ENCODE data around the gene SOX18.

SOX18 gene

GRCh38 chr20:64036346-64037198, 12.9 kb downstream of the SOX18 start:
- DNase-seq: no peak

- DNase-seq: no peak
These were observed 13.5 kb downstream of the SOX18 start, which contains the start of gene C20orf204 for GRCh38 chr20:64035933-64036345. Gene C20orf204, plus strand, starts transcription at chr20:64036182. Its CDS starts 142 bp downstream, at chr20:64036324.

GRCh38 chr20:64035066-64035932, 14.1 kb downstream of the SOX18 start:
- DNase-seq: no peak

GRCh38 chr20:64033981-64034493, 15.4 kb downstream of the SOX18 start:
- no peak for DNase-seq

GRCh38 chr20:64032706-64033624, 16.5 kb downstream of the SOX18 start:
- no peak for DNase-seq

GRCh38 chr20:64031822-64032314, 17.6 kb downstream of the SOX18 start:
- no peak for DNase-seq

GRCh38 chr20:64030371-64031134, 18.9 kb downstream of the SOX18 start:
- no peak for DNase-seq

- DNase-seq: no peak
These were observed 19.9 kb downstream of the SOX18 start for GRCh38 chr20:64029293-64030117.

GRCh38 chr20:64027981-64028685, 21.3 kb downstream of the SOX18 start:
- no peak for DNase-seq

- no peak for DNase-seq
These were observed 23.5 kb downstream of the SOX18 start for GRCh38 chr20:64025826-64026412.

- DNase-seq: no peak
These were observed 24.2 kb downstream of the SOX18 start for GRCh38 chr20:64025101-64025825.

- DNase-seq: no peak
These were observed 25.1 kb downstream of the SOX18 start for GRCh38 chr20:64024141-64024990.

- DNase-seq: no peak
These were observed 25.9 kb downstream of the SOX18 start for GRCh38 chr20:64023361-64024140.

GRCh38 chr20:64022671-64023360, 26.6 kb downstream of the SOX18 start:
- no peak for DNase-seq

- DNase-seq: no peak
These were observed 28.1 kb downstream of the SOX18 start for GRCh38 chr20:64021124-64021975.

Data from NCI-H1694 treated with DMSO at 0.1 percent for 48 hours (cell line).